Stimulated activated CD4-positive, alpha-beta T cell treated with anti-CD3 and anti-CD28 coated beads, Interleukin-12 subunit alpha, Interleukin-12 subunit beta, amount 100 ng/mL, for 48 hours (primary cell): Measurements from ENCODE around the gene BATF3.
"Not testable (repeated sequence)": the region's sequence is repeated elsewhere in the genome, so short reads cannot be mapped to it uniquely, and the experiment has no call there.

Experiments used
- DNase-seq, 3 donors: peaks; one replicate each; pipeline ENCODE4 v3.0.0-alpha.2; 2020; ENCODE audit warnings: low read depth in 2 of 3, low spot score in 1 of 3

The BATF3 gene

GRCh38 chr1:212699625-212700222 is at the start of gene BATF3:
TSS of gene BATF3 (minus strand) at chr1:212699840. CDS start at chr1:212699762, 78 bp downstream.
- peak in 1 of 3 donors; percentile 55 for DNase-seq

- no peak for DNase-seq
Measured at GRCh38 chr1:212746546-212746945, 46.9 kb upstream of the BATF3 start.

DNA sequence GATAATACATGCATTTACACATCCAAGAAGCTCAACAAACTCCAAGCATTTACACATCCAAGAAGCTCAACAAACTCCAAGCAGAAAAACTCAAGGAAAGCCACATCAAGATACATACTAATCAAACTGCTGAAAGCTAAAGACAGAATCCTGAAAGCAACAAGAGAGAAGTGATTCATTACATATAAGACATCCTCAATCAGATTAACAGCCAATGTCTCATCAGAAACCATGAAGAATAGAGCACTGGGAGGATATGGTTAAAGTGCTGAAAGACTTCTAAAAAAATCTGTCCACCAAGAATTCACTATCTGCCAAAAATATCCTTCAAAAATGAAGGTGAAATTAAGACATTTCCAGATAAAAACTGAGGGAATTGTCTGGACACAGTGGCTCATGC is 45.7 kb upstream of the BATF3 start:
- DNase-seq: no peak

DNA sequence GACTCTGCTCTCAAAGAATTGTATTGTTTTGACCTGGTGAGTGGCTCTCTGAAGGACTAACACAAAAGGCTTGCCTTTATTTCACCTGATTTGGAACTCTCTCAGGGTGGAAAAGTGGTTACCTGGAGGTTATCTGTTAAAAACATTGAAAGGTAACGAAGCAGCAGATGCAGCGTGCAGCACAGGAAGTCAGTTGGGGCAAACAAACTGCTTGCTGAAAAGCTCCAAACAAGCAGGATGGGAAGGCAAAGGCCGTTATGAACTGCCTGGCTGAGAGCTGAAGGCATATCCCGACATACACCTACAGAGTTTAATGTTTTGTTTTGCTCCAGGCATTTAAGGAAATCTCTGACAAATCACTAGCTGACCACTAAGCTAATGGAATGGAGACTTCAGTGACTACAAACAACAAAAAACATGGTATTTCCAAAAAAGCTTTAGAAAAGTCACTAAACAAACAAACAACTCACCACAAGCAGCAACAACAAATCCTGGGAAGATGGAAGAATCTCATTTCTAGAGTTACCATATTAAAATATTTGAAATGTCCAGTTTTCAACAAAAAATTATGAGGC is 44.3 kb upstream of the BATF3 start:
- no peak for DNase-seq

DNA sequence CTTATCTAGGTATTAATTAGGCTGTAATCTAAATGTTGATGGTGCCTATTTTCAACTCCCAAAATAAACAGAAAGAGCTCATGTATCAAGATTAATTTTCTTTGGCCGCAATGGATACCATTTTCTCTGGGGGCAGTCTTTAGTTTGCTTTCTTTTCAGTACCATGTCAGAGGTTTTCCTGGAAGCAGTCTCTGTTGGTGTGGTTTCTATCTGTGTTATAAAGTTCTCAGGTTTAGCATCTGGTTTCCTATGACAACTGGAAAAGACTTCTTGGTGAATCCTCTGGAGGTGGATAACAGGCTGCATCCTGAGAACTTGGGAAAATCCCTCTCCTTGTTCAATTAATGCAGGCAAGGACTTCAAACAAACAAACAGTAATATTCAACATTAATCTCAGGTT is 38.7 kb upstream of the BATF3 start:
- no peak for DNase-seq

GRCh38 chr1:212737559-212737958 is 37.9 kb upstream of the BATF3 start:
- DNase-seq: no peak

GRCh38 chr1:212733109-212733508 is 33.5 kb upstream of the BATF3 start:
- no peak for DNase-seq

DNA sequence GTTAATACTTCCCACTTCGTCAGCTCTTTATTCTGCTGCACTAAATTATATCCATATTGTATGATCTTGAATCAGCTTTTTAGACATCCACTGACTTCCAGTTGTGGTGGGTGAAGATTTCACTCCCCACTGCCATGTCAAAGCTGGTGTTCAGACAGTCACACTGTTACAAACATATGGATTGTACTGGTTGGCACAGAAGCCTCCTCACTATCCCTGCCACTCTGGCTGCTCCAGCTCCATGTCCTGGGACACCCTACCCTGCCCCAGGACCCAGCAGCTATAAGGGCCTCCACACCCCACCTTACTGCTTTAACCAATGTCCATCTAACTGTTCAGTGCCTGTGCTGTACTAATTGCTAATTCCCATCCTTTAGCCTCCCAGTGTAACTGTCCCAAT is 32.0 kb upstream of the BATF3 start:
- DNase-seq: no peak

- DNase-seq: no peak
Measured at GRCh38 chr1:212728606-212729005, 29.0 kb upstream of the BATF3 start.

- DNase-seq: no peak
Measured at GRCh38 chr1:212727386-212728181, 27.9 kb upstream of the BATF3 start.

DNA sequence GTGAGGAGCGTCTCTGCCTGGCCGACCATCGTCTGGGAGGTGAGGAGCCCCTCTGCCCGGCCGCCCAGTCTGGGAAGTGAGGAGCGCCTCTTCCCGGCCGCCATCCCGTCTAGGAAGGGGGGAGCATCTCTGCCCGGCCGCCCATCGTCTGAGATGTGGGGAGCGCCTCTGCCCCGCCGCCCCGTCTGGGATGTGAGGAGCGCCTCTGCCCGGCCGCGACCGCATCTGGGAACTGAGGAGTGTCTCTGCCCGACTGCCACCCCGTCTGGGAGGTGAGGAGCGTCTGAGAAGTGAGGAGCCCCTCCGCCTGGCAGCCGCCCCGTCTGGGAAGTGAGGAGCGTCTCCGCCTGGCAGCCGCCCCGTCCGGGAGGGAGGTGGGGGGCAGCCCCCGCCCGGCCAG is 25.0 kb upstream of the BATF3 start:
- DNase-seq: not testable (repeated sequence)

DNA sequence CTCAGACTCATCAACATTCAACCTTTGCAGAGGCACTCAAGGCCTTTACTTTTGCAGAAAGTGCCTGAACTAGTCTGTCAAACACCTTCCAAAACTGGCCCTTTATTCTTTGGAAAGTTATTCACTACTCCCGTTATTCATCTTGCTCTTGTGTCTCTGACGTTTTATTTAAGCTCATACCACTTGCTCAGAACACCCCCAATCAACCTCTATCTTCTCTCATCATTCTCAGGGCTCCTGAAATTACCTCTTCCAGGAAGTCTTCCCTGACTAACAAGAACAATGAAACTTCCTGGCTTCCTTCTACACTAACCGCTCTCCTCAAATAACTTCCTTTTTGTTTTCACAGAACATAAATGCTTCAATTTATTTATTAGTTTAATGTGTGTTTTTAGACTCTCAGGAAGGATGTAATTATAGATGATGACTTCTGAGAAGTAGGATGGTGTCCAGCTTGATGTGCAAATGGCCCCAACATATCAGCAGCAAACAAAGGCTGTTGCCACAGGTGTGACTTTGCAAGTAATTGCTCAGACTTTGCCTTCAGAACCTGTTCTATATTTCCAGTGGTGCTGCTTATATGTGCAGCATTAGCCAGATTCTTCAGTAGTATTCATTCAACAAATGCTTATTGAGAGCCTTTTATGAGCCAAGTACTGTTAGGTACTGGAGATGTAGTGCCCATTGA is 22.8 kb upstream of the BATF3 start:
- DNase-seq: no peak

DNA sequence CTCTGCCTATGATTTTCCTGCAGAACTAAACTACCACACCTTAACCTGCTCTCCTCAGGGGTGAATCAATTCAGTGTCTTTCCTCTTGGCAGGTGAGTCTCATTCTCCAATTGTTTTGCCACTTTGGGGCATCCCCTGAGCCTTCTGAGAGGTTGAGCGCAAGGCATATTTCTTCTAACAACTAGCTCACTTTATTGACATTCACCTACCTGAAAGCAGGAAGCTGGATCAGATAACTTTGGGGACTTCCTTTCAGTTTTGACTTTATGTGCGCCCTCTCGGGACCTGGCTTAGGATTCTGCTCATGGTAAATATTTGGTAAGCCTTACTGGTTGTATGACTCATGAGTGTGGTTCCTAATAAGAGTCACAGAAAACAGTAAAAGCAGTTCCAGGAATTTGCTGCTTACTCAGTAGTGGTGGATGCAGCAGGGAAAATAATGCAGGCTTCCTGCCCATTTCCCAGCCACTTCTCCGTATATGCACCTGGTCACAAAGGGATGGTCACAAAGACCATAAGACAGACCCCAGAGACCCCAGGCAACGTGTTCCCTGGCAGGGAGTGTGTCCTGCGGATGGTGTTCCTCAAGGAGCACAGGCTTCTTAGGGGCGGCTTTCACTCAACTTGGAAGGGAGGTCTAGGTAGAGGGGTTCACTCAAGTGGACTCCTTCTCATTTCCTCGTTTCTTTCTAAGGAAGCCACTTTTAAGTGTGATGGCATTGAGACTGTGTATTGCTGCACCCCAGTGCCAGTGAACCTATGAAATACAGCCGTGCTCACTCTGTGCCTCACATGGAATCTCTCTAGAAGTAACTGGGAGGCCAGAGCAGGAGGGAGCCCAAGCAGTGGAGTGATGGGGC is 22.0 kb upstream of the BATF3 start:
- DNase-seq: peak in 1 of 3 donors; percentile 58

GRCh38 chr1:212719633-212720032 is 20.0 kb upstream of the BATF3 start:
- no peak for DNase-seq

DNA sequence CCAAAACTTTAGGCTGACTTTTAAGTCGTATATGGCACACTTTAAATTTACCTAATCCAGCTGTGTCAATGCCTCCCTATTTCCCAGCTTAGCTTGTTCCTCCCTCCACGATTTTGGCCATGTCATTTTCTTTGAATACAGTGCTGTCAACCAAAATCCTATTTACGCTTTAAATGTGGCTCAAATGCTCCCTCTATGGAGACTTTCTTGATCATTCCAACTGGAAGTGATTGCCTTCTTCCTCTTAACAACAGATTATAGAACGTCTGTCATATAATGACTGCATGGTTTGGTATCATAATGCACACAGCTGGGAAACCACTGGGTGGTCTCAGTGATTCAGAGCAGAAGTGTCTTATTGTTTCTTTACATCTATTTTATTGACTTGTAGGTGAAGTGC is 18.9 kb upstream of the BATF3 start:
- DNase-seq: no peak

- no peak for DNase-seq
Measured at GRCh38 chr1:212716161-212716560, 16.5 kb upstream of the BATF3 start.

- no peak for DNase-seq
Measured at GRCh38 chr1:212713465-212714136, 14.0 kb upstream of the BATF3 start.

DNA sequence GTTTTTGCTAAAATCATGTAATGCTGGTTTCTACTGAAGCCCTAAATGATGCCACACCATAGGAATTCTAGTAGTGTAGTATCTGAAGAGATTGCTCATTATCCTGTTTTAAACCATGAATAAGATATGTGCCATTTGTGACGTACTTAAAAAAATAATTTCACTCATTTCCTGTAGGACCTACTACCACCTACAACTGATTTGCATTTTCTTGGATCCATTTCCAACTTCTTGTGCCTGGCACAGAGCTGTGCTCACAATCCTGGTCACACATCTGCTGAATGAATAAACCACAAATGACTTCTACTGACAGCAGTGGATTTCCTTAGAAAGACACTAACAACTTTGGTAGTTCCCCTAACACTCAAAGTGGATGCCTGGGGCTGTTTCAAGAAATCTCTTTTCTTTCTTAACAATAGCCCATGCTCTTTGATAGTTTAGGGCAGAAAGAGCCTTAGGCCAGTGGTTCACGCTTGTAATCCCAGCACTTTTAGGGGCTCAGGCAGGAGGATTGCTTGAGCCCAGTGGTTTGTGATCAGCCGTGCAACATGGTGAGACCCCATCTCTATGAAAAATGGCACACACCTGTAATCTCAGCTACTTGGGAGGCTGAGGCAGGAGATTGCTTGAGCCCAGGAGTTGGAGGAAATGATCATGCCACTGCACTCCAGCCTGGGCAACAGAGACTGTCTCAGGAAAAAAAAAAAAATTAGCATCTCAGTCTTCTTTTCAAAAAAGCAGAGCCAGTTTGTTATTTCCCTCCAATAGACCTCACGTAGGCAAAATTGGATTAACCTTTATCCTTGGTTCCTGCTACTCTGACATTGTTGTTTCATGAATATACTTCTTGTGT is 13.0 kb upstream of the BATF3 start:
- no peak for DNase-seq

GRCh38 chr1:212711974-212712373 is 12.3 kb upstream of the BATF3 start:
- not testable (repeated sequence) for DNase-seq
